B cell (primary cell): ENCODE data around the gene GCNT2. TPM values are rescaled to one million over a fixed set of nuclear protein-coding genes. Genes with fewer than 3 reads are reported as not detected.

Experiments used
- ATAC-seq: fragments of 200-7000 bp; cut with Tn5 transposase; one replicate; pipeline ENCODE4 v1.10.0; 2021; ENCODE audit warnings: low read depth, mild to moderate bottlenecking, moderate number of reproducible peaks, moderate library complexity
- CTCF ChIA-PET: fragments of 350-600 bp; sonication (Branson Sonifier 250); formaldehyde crosslinking; loops from one replicate; lab custom pipeline; 2021; ENCODE audit warnings: antibody characterized with exemption, inconsistent platforms; lab: Charles Lee
- POLR2A ChIA-PET: fragments of 350-600 bp; sonication (Branson Sonifier 250); formaldehyde crosslinking; loops from one replicate; lab custom pipeline; 2021; ENCODE audit warnings: antibody characterized with exemption; lab: Charles Lee
- DNase-seq: peaks from one replicate; pipeline ENCODE4 v3.0.0; 2013
- H2AFZ ChIP-seq: 2 replicates; pipeline ENCODE4 v1.6.1; 2012; ENCODE audit warnings: mild to moderate bottlenecking, low read depth, low read length; ENCODE audit not compliant: insufficient read depth, poor library complexity, severe bottlenecking
- H3K27ac ChIP-seq, 2 donors: 1 replicate in 1 of 2; 2 replicates in 1 of 2; pipeline ENCODE4 v1.5.1; 2012 to 2013; ENCODE audit warnings: low read length in 2 of 2, mild to moderate bottlenecking in 2 of 2, moderate library complexity in 1 of 2
- H3K27me3 ChIP-seq, 4 experiments: fragments of 200-600 bp in 1 of 4; sonication (generic) in 1 of 4; replicated peaks in 1 of 4; 1 replicate in 2 of 4; 2 replicates in 2 of 4; pipeline versions ENCODE4 v1.6.1 to v1.7.0; 2013 to 2016; ENCODE audit warnings: low read length in 3 of 4, mild to moderate bottlenecking in 2 of 4, mixed read lengths in 1 of 4, moderate library complexity in 1 of 4; ENCODE audit not compliant: insufficient read depth in 4 of 4, control insufficient read depth in 3 of 4; ENCODE audit errors: control extremely low read depth in 1 of 4
- H3K36me3 ChIP-seq, 2 experiments: replicated peaks in 1 of 2; 1 replicate in 1 of 2; 2 replicates in 1 of 2; pipeline versions ENCODE4 v1.6.1 to v1.7.1; 2013; ENCODE audit warnings: low read length in 1 of 2; ENCODE audit not compliant: insufficient read depth in 2 of 2, control insufficient read depth in 1 of 2; ENCODE audit errors: control extremely low read depth in 1 of 2, extremely low read depth in 1 of 2
- H3K4me1 ChIP-seq, 2 donors: fragments of 200-600 bp in 1 of 2; sonication (generic) in 1 of 2; 1 replicate in 1 of 2; 2 replicates in 1 of 2; pipeline versions ENCODE4 v1.5.1 to v1.6.1; 2013 to 2017; ENCODE audit warnings: low read length in 2 of 2; ENCODE audit not compliant: control insufficient read depth in 2 of 2, insufficient read depth in 2 of 2
- H3K4me2 ChIP-seq: replicated peaks from 2 replicates; pipeline ENCODE3; 2012; ENCODE audit warnings: mild to moderate bottlenecking, low read depth, low read length; ENCODE audit not compliant: poor library complexity, severe bottlenecking
- H3K4me3 ChIP-seq, 5 experiments: fragments of 200-600 bp in 1 of 5; sonication (generic) in 1 of 5; 1 replicate in 3 of 5; 2 replicates in 2 of 5; pipeline versions ENCODE4 v1.5.1 to v1.7.0; 2011 to 2016; ENCODE audit warnings: low read length in 4 of 5, mild to moderate bottlenecking in 4 of 5, low read depth in 2 of 5, control low read depth in 1 of 5, moderate library complexity in 1 of 5; ENCODE audit not compliant: insufficient read depth in 1 of 5; ENCODE audit errors: control extremely low read depth in 1 of 5, extremely low read depth in 1 of 5
- H3K79me2 ChIP-seq: fragments of 200-600 bp; sonication (generic); one replicate; pipeline ENCODE4 v1.6.0; 2016; ENCODE audit warnings: low read length; ENCODE audit not compliant: control insufficient read depth, insufficient read depth
- H3K9ac ChIP-seq: fragments of 200-600 bp; sonication (generic); 2 replicates; pipeline ENCODE4 v1.6.1; 2017; ENCODE audit warnings: mild to moderate bottlenecking, low read length, moderate library complexity
- H3K9me3 ChIP-seq, 3 donors: one replicate each; pipeline versions ENCODE4 v1.6.1 to v1.7.1; 2013; ENCODE audit warnings: low read length in 2 of 3; ENCODE audit not compliant: control insufficient read depth in 2 of 3, insufficient read depth in 1 of 3; ENCODE audit errors: control extremely low read depth in 1 of 3
- H4K20me1 ChIP-seq: 2 replicates; pipeline ENCODE4 v1.6.0; 2012; ENCODE audit warnings: mild to moderate bottlenecking, low read length; ENCODE audit not compliant: insufficient read depth, control insufficient read depth, poor library complexity, severe bottlenecking
- H3K27ac Mint-ChIP-seq: one replicate; pipeline ENCODE4 v1.8.0; 2021; ENCODE audit warnings: mixed read lengths
- H3K27me3 Mint-ChIP-seq: one replicate; pipeline ENCODE4 v1.8.0; 2021; ENCODE audit warnings: mixed read lengths
- H3K4me1 Mint-ChIP-seq: one replicate; pipeline ENCODE4 v1.8.0; 2021; ENCODE audit warnings: mixed read lengths
- H3K4me3 Mint-ChIP-seq: one replicate; pipeline ENCODE4 v1.8.0; 2021; ENCODE audit warnings: mixed read lengths
- H3K9me3 Mint-ChIP-seq: one replicate; pipeline ENCODE4 v1.8.0; 2022; ENCODE audit warnings: mixed read lengths; ENCODE audit not compliant: insufficient read depth
- CTCF ChIP-seq: fragments of 200-600 bp; IDR thresholded peaks from one replicate; pipeline ENCODE4 v1.8.0; 2022; ENCODE audit warnings: antibody characterized with exemption, mild to moderate bottlenecking
- EZH2 ChIP-seq: IDR thresholded peaks from 2 replicates; pipeline ENCODE4 v1.6.1; 2012; ENCODE audit warnings: borderline replicate concordance, low read depth, mild to moderate bottlenecking, moderate library complexity, low read length; ENCODE audit not compliant: insufficient read depth, poor library complexity, severe bottlenecking
- WGBS: methylation state at CpG from one replicate; pipeline ENCODE4 v1.1.5; 2013; ENCODE audit warnings: missing lambda C conversion rate; ENCODE audit not compliant: insufficient coverage; 5-methylcytosine and 5-hydroxymethylcytosine counted together
- intact Hi-C: fragments of 100-400 bp; cut with micrococcal nuclease; formaldehyde crosslinking; loops from one replicate; pipeline ENCODE4 v1.10.0; 2022
- polyA plus RNA-seq: library from polyadenylated mRNA; depleted of rRNA; stranded (reverse); fragments of >200 nt; gene quantifications from 2 replicates; pipeline ENCODE4 v1.2.3, GENCODE V29; 2012
- total RNA-seq, 2 donors: library from RNA; stranded (reverse); fragments of 120-200 nt in 1 of 2; gene quantifications; 1 replicate in 1 of 2; 2 replicates in 1 of 2; pipeline versions ENCODE4 v1.2.3 to v1.2.4, GENCODE V29; 2013 to 2022

The GCNT2 gene
- total and polyA plus RNA-seq, 2 donors (not counting 1 experiment from before 2014, with no cell fraction given), result 6.8 to 32.1 TPM

- DNase-seq, result no peak
- Histone ChIP-seq H3K27ac (no peak overlapping the region), H3K4me3 (no peak overlapping the region), H3K9ac (no peak overlapping the region), H3K4me1 (no peaks in the 10 kb centered on the region), H4K20me1 (peaks cover 24% of the 10 kb centered on the region), H3K9me3 (peaks cover 0 to 6% (median 5%) of the 10 kb centered on the region in 3 donors), H3K36me3 (peaks cover 0 to 3% of the 10 kb centered on the region in 2 experiments), H3K79me2 (peaks cover 36% of the 10 kb centered on the region), H3K4me2 (no peak overlapping the region), H2AFZ (no peak overlapping the region), H3K27me3 (no peaks in the 10 kb centered on the region)
- ChIA-PET CTCF (no interaction called here), POLR2A (interaction anchor here (0.6 kb wide), 1 partner anchor 102 kb away, joined by 3 read pairs; no protein-coding TSS in a partner anchor)
- no CpG with 5 or more reads among the region's 3 CpGs for WGBS
- Mint-ChIP-seq H3K27me3 (no peaks in the 10 kb centered on the region), H3K4me3 (no peak overlapping the region), H3K4me1 (peaks cover 16% of the 10 kb centered on the region), H3K27ac (no peak overlapping the region), H3K9me3 (peaks cover 3% of the 10 kb centered on the region)
- intact Hi-C loops, result no loop called here
- TF ChIP-seq EZH2, result no peak
- TF ChIP-seq CTCF, result no peak
- no peak for ATAC-seq
Measured at GRCh38 chr6:10613077-10613476, 91.9 kb downstream of the GCNT2 start.

DNA sequence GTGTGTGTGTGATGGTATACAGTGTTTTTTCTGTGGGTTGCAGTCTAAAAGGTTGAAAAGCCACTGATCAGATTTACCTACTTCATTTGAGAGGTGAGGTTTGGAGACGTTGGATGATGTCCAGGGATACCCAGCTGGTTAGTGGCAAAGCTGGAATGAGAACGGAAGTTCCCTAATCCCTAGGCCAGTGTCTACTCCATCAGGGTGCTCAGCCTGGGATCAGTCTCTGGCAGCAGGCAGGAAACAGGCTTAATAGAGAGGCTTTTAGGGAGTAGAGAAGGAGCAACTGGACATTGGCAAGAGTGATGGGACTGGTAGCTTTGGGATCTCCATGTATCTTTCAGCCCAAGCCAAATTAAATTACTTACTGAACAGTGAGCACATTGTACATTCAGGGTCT lies 92.6 kb downstream of the GCNT2 start:
- H3K9me3 Mint-ChIP-seq, result no peaks in the 10 kb centered on the region
- Histone ChIP-seq H4K20me1 (peaks cover 24% of the 10 kb centered on the region), H3K4me2 (no peak overlapping the region), H3K9me3 (peaks cover 0 to 4% (median 3%) of the 10 kb centered on the region in 3 donors), H3K27ac (no peak overlapping the region), H3K4me3 (no peak overlapping the region), H3K27me3 (no peaks in the 10 kb centered on the region), H3K4me1 (no peaks in the 10 kb centered on the region), H3K36me3 (peaks cover 0 to 3% of the 10 kb centered on the region in 2 experiments), H3K9ac (no peak overlapping the region), H3K79me2 (peaks cover 29% of the 10 kb centered on the region), H2AFZ (no peak overlapping the region)
- no peak overlapping the region for H3K4me3 Mint-ChIP-seq
- DNase-seq (no peak), ATAC-seq (no peak)
- H3K4me1 Mint-ChIP-seq, result peaks cover 17% of the 10 kb centered on the region
- WGBS, result 100% methylated on average over 1 of the region's 2 CpGs
- no peak overlapping the region for H3K27ac Mint-ChIP-seq
- CTCF ChIA-PET, result interaction anchor here (0.7 kb wide), 2 partner anchors 10 kb away, joined by 3 to 4 read pairs; no protein-coding TSS in a partner anchor
- intact Hi-C loops, result no loop called here
- H3K27me3 Mint-ChIP-seq, result no peaks in the 10 kb centered on the region
- POLR2A ChIA-PET, result interaction anchor here (0.6 kb wide), 1 partner anchor 45 kb away, joined by 3 read pairs; no protein-coding TSS in a partner anchor
- TF ChIP-seq EZH2, result no peak
- TF ChIP-seq CTCF, result no peak
